Activated CD4-positive, alpha-beta T cell treated with anti-CD3 and anti-CD28 coated beads, Interleukin-2, amount 10 ng/mL, durations not matched to agents 7 days and 5 days (primary cell): Measurements from ENCODE around the gene RPUSD1. TPM values are rescaled to one million over a fixed set of nuclear protein-coding genes. Genes with fewer than 3 reads are reported as not detected.
"Not testable (repeated sequence)": the region's sequence is repeated elsewhere in the genome, so short reads cannot be mapped to it uniquely, and the experiment has no call there.

Source experiments
- CTCF ChIA-PET: fragments of 350-600 bp; sonication (Branson Sonifier 250); formaldehyde crosslinking; loops from one replicate; lab custom pipeline; 2021; ENCODE audit warnings: antibody characterized with exemption; lab: Charles Lee
- POLR2A ChIA-PET: fragments of 350-600 bp; sonication (Branson Sonifier 250); formaldehyde crosslinking; loops from one replicate; lab custom pipeline; 2021; ENCODE audit warnings: antibody characterized with exemption; lab: Charles Lee
- DNase-seq: peaks from one replicate; pipeline ENCODE4 v3.0.0-alpha.2; 2020
- H3K27ac Mint-ChIP-seq: one replicate; pipeline ENCODE4 v1.8.0; 2021; ENCODE audit warnings: mild to moderate bottlenecking, moderate library complexity, mixed read lengths
- H3K27me3 Mint-ChIP-seq: one replicate; pipeline ENCODE4 v1.8.0; 2021; ENCODE audit warnings: mixed read lengths
- H3K36me3 Mint-ChIP-seq: one replicate; pipeline ENCODE4 v1.8.0; 2021; ENCODE audit warnings: low read depth, mixed read lengths
- H3K4me1 Mint-ChIP-seq: one replicate; pipeline ENCODE4 v1.8.0; 2021; ENCODE audit warnings: mixed read lengths
- H3K4me3 Mint-ChIP-seq: one replicate; pipeline ENCODE4 v1.8.0; 2021; ENCODE audit warnings: mild to moderate bottlenecking, moderate library complexity, mixed read lengths
- H3K9me3 Mint-ChIP-seq: one replicate; pipeline ENCODE4 v1.8.0; 2021; ENCODE audit warnings: mixed read lengths
- total RNA-seq, 2 experiments: library from RNA; stranded (reverse); gene quantifications; one replicate each; pipeline ENCODE4 v1.2.3, GENCODE V29; 2021

RPUSD1 gene
- total RNA-seq, 2 experiments from 2014 or later: 25.4 to 26.1 TPM

DNA sequence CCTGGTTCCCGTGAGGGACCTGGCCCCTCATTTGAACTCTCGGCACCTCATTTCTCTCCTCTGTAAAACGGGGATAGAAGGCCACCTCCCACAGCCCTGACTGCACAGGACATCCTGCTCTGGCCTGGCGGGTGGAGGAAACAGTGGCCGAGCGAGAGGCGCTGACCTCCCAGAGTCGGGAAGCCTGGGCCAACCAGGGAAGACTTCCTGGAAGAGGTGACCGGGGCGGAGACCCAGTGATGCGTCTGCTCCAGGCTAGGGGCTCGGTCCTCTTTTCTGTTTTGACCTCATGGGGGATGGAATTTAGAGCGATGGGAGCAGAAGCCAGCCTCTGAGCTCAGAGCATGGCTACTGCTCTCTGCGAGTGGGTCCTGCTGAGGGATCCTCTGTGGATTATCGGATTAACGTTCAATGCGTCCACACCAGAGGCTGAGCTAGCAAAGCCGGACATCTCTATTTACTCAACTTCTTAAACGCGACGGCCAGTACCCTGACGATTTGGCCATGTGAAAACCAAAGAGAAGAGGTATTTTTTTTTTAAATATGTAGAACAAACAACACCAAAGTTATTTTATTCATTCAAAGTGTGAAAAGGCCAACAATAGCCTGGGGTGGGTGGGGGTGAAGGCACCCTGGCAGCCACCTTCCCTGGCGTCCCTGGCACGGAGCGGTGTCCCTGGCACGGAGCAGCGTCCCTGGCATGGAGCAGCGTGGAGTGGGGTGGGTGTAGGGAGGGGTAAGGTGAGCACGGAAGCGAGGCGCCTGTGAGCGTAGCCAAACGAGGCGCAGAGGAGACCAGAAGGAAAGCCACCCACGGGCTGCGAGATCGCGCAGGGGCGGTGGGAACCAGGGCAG lies 36.8 kb downstream of the RPUSD1 start:
- Mint-ChIP-seq H3K27me3 (peaks cover 4% of the 10 kb centered on the region), H3K4me1 (peaks cover 3% of the 10 kb centered on the region), H3K4me3 (no peak overlapping the region), H3K9me3 (no peaks in the 10 kb centered on the region), H3K27ac (no peak overlapping the region), H3K36me3 (no peaks in the 10 kb centered on the region)
- DNase-seq: no peak
- ChIA-PET POLR2A (no interaction called here), CTCF (interaction anchor here (1.0 to 1.7 kb wide), 2 partner anchors 13 to 28 kb away, joined by 3 to 4 read pairs; no protein-coding TSS in a partner anchor)

- Mint-ChIP-seq H3K4me1 (peaks cover 3% of the 10 kb centered on the region), H3K27ac (no peak overlapping the region), H3K4me3 (no peak overlapping the region), H3K27me3 (peaks cover 2% of the 10 kb centered on the region), H3K9me3 (no peaks in the 10 kb centered on the region), H3K36me3 (no peaks in the 10 kb centered on the region)
- CTCF ChIA-PET: interaction anchor here (0.7 to 1.7 kb wide), 3 partner anchors 9 to 28 kb away, joined by 3 to 4 read pairs (median 4); no protein-coding TSS in a partner anchor
- no peak for DNase-seq
- POLR2A ChIA-PET: no interaction called here
Observed at GRCh38 chr16:750485-750884, 37.7 kb downstream of the RPUSD1 start.

GRCh38 chr16:749010-749409 lies 39.2 kb downstream of the RPUSD1 start:
- H3K4me3 Mint-ChIP-seq: no peak overlapping the region
- no peak overlapping the region for H3K27ac Mint-ChIP-seq
- H3K4me1 Mint-ChIP-seq: no peaks in the 10 kb centered on the region
- H3K9me3 Mint-ChIP-seq: no peaks in the 10 kb centered on the region
- H3K27me3 Mint-ChIP-seq: no peaks in the 10 kb centered on the region
- no peaks in the 10 kb centered on the region for H3K36me3 Mint-ChIP-seq
- no peak for DNase-seq
- ChIA-PET POLR2A (no interaction called here), CTCF (interaction anchor here (0.6 to 1.4 kb wide), 5 partner anchors 9 to 1529 kb away, joined by 4 to 7 read pairs (median 6); partner anchors contain the start of genes CHTF18, CIAO3 and RPUSD1)

GRCh38 chr16:747978-748746 lies 40.0 kb downstream of the RPUSD1 start:
- no peaks in the 10 kb centered on the region for H3K4me1 Mint-ChIP-seq
- H3K4me3 Mint-ChIP-seq: no peak overlapping the region
- DNase-seq: no peak
- no peak overlapping the region for H3K27ac Mint-ChIP-seq
- H3K36me3 Mint-ChIP-seq: no peaks in the 10 kb centered on the region
- no peaks in the 10 kb centered on the region for H3K9me3 Mint-ChIP-seq
- H3K27me3 Mint-ChIP-seq: no peaks in the 10 kb centered on the region
- ChIA-PET POLR2A (no interaction called here), CTCF (interaction anchor here (1.0 to 1.4 kb wide), 2 partner anchors 8 to 40 kb away, joined by 4 to 6 read pairs; partner anchors contain the start of genes CHTF18, CIAO3 and RPUSD1)

DNA sequence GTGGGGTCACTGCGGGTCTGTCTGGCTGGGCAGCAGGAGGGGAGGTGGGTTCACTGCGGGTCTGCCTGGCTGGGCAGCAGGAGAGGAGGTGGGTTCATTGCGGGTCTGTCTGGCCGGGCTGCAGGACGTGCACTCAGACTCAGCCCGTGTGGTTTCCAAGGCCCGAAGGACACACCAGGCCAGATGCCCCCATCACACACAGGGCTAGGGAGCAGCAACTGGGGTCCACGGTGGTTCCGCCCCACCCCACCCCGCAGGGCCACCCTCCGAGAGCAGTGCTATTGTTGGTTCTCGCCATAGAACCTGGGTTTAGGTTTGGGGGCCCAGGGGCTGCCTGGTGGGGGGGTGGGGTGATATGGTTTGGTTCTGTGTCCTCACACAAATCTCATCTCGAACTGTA lies 41.5 kb downstream of the RPUSD1 start:
- no peaks in the 10 kb centered on the region for H3K9me3 Mint-ChIP-seq
- peaks cover 1% of the 10 kb centered on the region for H3K4me1 Mint-ChIP-seq
- H3K27me3 Mint-ChIP-seq: no peaks in the 10 kb centered on the region
- no peak overlapping the region for H3K27ac Mint-ChIP-seq
- CTCF ChIA-PET: no interaction called here
- POLR2A ChIA-PET: no interaction called here
- no peaks in the 10 kb centered on the region for H3K36me3 Mint-ChIP-seq
- no peak overlapping the region for H3K4me3 Mint-ChIP-seq
- DNase-seq: no peak

DNA sequence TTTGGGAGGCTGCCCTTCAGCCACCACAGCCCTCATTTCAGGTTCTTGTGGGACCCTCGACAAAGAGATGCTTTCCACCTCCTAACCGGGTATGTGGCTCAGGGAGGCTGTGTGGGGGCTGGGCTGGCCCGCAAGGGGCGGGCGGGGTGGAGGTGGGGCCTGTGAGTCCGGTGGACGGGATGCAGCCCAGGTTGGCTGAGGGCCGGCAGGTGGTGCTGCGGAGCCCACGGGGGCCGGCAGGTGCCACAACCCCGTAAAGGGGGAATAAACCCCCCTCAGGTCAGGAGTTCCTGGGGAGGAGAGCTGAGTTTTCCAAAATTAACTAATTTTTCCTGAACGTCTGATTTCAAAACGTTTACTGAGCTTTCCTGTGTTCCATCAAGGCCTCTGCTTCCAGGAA lies 42.4 kb downstream of the RPUSD1 start:
- POLR2A ChIA-PET: no interaction called here
- Mint-ChIP-seq H3K9me3 (no peaks in the 10 kb centered on the region), H3K4me3 (no peak overlapping the region), H3K27ac (no peak overlapping the region), H3K36me3 (no peaks in the 10 kb centered on the region), H3K4me1 (peaks cover 3% of the 10 kb centered on the region), H3K27me3 (no peaks in the 10 kb centered on the region)
- no peak for DNase-seq
- CTCF ChIA-PET: no interaction called here

- Mint-ChIP-seq H3K27me3 (no peaks in the 10 kb centered on the region), H3K36me3 (no peaks in the 10 kb centered on the region), H3K4me3 (no peak overlapping the region), H3K27ac (no peak overlapping the region), H3K9me3 (no peaks in the 10 kb centered on the region), H3K4me1 (peaks cover 12% of the 10 kb centered on the region)
- POLR2A ChIA-PET: no interaction called here
- no peak for DNase-seq
- CTCF ChIA-PET: interaction anchor here (0.6 to 1.7 kb wide), 3 partner anchors 23 to 1403 kb away, joined by 3 to 4 read pairs (median 4); partner anchors contain the start of gene ANTKMT
Observed at GRCh38 chr16:743794-744500, 44.2 kb downstream of the RPUSD1 start.

GRCh38 chr16:742894-743293 lies 45.3 kb downstream of the RPUSD1 start:
- POLR2A ChIA-PET: not testable (repeated sequence)

DNA sequence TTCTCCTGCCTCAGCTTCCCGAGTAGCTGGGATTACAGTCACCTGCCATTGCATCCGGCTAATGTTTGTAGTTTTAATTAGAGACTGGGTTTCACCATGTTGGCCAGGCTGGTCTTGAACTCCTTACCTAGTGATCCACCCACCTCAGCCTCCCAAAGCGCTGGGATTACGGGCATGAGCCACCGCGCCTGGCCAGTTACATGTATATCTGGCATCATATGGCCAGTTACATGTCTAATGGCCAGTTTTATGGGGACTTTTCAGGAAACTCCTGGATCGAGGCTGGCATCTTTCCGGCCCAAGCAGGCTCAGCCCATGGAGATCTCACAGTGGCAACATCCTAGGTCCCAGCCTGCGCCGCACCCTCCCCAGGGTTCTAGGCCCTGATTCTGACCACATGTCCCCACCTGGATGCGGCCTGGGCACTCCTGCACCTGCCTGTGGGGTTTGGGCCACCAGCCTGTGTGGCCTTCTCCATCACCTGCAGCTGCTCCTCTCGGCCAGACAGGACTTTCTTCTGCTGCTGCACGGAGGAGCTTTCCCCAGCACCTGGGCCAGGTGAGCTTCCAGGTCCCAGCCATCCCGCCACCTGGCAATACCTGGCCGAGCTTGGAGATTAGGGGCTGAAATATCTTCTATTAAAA lies 46.1 kb downstream of the RPUSD1 start:
- peaks cover 5% of the 10 kb centered on the region for H3K36me3 Mint-ChIP-seq
- CTCF ChIA-PET: interaction anchor here (1.1 to 1.7 kb wide), 2 partner anchors 8 to 21 kb away, joined by 4 read pairs; partner anchors contain the start of gene ANTKMT
- no peaks in the 10 kb centered on the region for H3K27me3 Mint-ChIP-seq
- no peak for DNase-seq
- POLR2A ChIA-PET: interaction anchor here (0.7 kb wide), 1 partner anchor 301 kb away, joined by 4 read pairs; no protein-coding TSS in a partner anchor
- peaks cover 20% of the 10 kb centered on the region for H3K4me1 Mint-ChIP-seq
- peak overlapping the region; percentile 67 for H3K4me3 Mint-ChIP-seq
- H3K9me3 Mint-ChIP-seq: no peaks in the 10 kb centered on the region
- H3K27ac Mint-ChIP-seq: peak overlapping the region; percentile 57

More at GRCh38 chr16:742894-743293, 45.3 kb downstream of the RPUSD1 start:
- H3K9me3 Mint-ChIP-seq, H3K27me3 Mint-ChIP-seq, H3K4me3 Mint-ChIP-seq, DNase-seq, H3K27ac Mint-ChIP-seq, H3K36me3 Mint-ChIP-seq: not testable (repeated sequence)
- CTCF ChIA-PET: interaction anchor here (0.6 to 1.7 kb wide), 3 partner anchors 19 to 140 kb away, joined by 4 to 5 read pairs (median 4); partner anchors contain the start of gene ANTKMT
- peaks cover 14% of the 10 kb centered on the region for H3K4me1 Mint-ChIP-seq

GRCh38 chr16:740764-741505 lies 47.2 kb downstream of the RPUSD1 start, which contains the start of gene CIAO3:
TSS of gene CIAO3 (minus strand) at chr16:740997. CDS start at chr16:740985, 12 bp downstream.
- POLR2A ChIA-PET: interaction anchor here (0.7 kb wide), 1 partner anchor 302 kb away, joined by 4 read pairs; no protein-coding TSS in a partner anchor

GRCh38 chr16:740459-740763 lies 47.8 kb downstream of the RPUSD1 start:
- CTCF ChIA-PET: interaction anchor here (0.5 to 3.0 kb wide), 13 partner anchors 9 to 402 kb away, joined by 3 to 14 read pairs (median 5); partner anchors contain the start of genes ANTKMT, CCDC78, METTL26 and WDR24
- no peak for DNase-seq
- peaks cover 28% of the 10 kb centered on the region for H3K4me1 Mint-ChIP-seq
- H3K36me3 Mint-ChIP-seq: peaks cover 11% of the 10 kb centered on the region
- H3K27me3 Mint-ChIP-seq: no peaks in the 10 kb centered on the region
- H3K4me3 Mint-ChIP-seq: peak overlapping the region; percentile 79
- peak overlapping the region; percentile 62 for H3K27ac Mint-ChIP-seq
- POLR2A ChIA-PET: no interaction called here
- no peaks in the 10 kb centered on the region for H3K9me3 Mint-ChIP-seq

More at GRCh38 chr16:740764-741505, 47.2 kb downstream of the RPUSD1 start, which contains the start of gene CIAO3:
- peak within 1 kb of the TSS; percentile 79 for H3K4me3 Mint-ChIP-seq
- CTCF ChIA-PET: interaction anchor here (0.5 to 3.0 kb wide), 14 partner anchors 8 to 401 kb away, joined by 3 to 14 read pairs (median 5); partner anchors contain the start of genes ANTKMT, CCDC78, METTL26 and WDR24
- no peaks in the 10 kb centered on the region for H3K9me3 Mint-ChIP-seq
- H3K27ac Mint-ChIP-seq: peak within 1 kb of the TSS; percentile 81
- peaks cover 24% of the 10 kb centered on the region for H3K4me1 Mint-ChIP-seq
- no peaks in the 10 kb centered on the region for H3K27me3 Mint-ChIP-seq
- DNase-seq: peak; percentile 90
- H3K36me3 Mint-ChIP-seq: peaks cover 8% of the 10 kb centered on the region
